ENCODE measurements around the gene LIN28A.

LIN28A gene

GRCh38 chr1:26408604-26409003 lies 2.0 kb upstream of the LIN28A start:
- DNase-seq (ENCODE audit: extremely low spot score), result peak; percentile 73
- ChIA-PET POLR2A (interaction anchor here (0.6 to 1.3 kb wide), 2 partner anchors 23 to 68 kb away, joined by 4 read pairs; partner anchors contain the start of gene DHDDS), CTCF (interaction anchor here (1.2 kb wide), 1 partner anchor 9 kb away, joined by 6 read pairs; no protein-coding TSS in a partner anchor)
- TF ChIP-seq L3MBTL2 (conservative IDR thresholded peaks at IDR 0.05), result no peak
- TF ChIP-seq FOXM1 (IDR thresholded peaks at IDR 0.05; ENCODE audit: borderline replicate concordance), result no peak

DNA sequence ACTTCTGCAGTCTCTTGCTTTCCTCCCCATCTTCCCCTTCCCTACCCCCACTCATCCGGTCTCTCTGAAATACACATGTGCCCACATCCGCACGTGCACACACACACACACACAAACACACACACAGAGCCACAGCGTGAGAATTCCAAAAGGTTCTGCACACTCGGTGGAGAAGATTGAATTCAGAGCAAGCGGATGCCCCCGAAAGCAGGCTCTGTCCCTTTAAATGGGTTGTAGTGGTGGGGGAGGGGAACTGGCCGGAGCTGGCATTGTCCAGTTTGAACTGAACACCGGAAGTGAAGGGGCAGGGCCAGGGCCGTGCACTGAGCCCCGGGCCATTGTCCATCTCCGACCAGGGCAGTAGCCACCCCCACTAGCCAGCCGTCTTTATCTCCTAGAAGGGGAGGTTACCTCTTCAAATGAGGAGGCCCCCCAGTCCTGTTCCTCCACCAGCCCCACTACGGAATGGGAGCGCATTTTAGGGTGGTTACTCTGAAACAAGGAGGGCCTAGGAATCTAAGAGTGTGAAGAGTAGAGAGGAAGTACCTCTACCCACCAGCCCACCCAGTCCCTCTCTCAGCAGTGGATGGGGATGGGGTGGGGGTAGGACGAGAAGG lies 1.3 kb upstream of the LIN28A start:
- POLR2A ChIA-PET, result interaction anchor here (0.9 to 1.3 kb wide), 2 partner anchors 23 to 130 kb away, joined by 3 to 4 read pairs; partner anchors contain the start of gene DHDDS
- DNase-seq (ENCODE audit: extremely low spot score), result no peak
- TF ChIP-seq PKNOX1 (IDR thresholded peaks at IDR 0.05) (no peak), NFRKB (IDR thresholded peaks at IDR 0.05) (no peak), BHLHE40 (IDR thresholded peaks at IDR 0.05; ENCODE audit: borderline replicate concordance) (no peak), HDGF (IDR thresholded peaks at IDR 0.05; ENCODE audit: borderline replicate concordance) (no peak), ELF4 (IDR thresholded peaks at IDR 0.05) (no peak), FOXM1 (IDR thresholded peaks at IDR 0.05; ENCODE audit: borderline replicate concordance) (no peak), LEF1 (IDR thresholded peaks at IDR 0.05; ENCODE audit: borderline replicate concordance) (no peak), SP1 (IDR thresholded peaks at IDR 0.05) (no peak), TARDBP (IDR thresholded peaks at IDR 0.05) (no peak), ARNT (IDR thresholded peaks at IDR 0.05) (no peak), CTBP1 (IDR thresholded peaks at IDR 0.05; ENCODE audit: borderline replicate concordance) (no peak), FOXK2 (IDR thresholded peaks at IDR 0.05) (no peak), SUZ12 (IDR thresholded peaks at IDR 0.05) (no peak)
- CTCF ChIA-PET, result no interaction called here

GRCh38 chr1:26411624-26412074 lies 1.0 kb downstream of the LIN28A start:
- DNase-seq (ENCODE audit: extremely low spot score), result no peak
- no peak for TF ChIP-seq FOXM1 (IDR thresholded peaks at IDR 0.05; ENCODE audit: borderline replicate concordance)
- no peak for TF ChIP-seq SP1 (IDR thresholded peaks at IDR 0.05)
- no peak for TF ChIP-seq FOXA1 (IDR thresholded peaks at IDR 0.05)
- TF ChIP-seq CTBP1 (IDR thresholded peaks at IDR 0.05; ENCODE audit: borderline replicate concordance), result no peak
- no peak for TF ChIP-seq ARNT (IDR thresholded peaks at IDR 0.05)
- no peak for TF ChIP-seq BHLHE40 (IDR thresholded peaks at IDR 0.05; ENCODE audit: borderline replicate concordance)
- ChIA-PET CTCF (no interaction called here), POLR2A (no interaction called here)

DNA sequence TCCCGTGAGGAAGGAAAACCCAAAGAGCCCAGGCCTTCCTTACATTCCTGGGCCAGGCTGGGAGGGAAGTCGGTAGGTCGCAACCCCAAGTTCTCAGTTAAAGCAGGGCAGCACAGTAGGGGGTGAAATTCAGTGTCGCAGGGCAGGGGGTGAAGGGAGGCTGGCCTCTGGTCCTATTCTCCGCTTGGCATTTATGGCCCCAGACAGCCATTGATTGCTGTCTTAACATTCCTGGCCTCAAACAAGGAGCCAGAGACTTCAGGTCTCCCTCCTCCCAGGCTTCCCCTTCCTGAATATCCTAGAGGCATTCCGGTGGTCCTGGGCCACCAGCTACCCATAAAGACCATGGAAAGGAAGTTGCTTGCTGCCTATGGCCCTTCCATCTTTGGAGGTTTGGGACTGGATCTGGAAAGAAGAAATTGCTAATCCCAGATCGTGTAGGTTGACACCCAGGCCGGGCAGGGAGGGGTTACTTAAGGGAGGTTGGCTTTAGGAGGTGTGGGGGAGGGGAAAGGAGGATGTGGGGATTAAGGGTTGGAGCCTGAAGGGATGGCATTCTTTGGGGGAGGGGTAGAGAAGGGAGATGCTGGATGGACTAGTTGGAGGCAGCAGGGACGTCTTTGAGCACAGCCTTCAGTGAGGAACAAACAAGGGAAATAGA lies 1.7 kb downstream of the LIN28A start:
- no peak for TF ChIP-seq SUZ12 (IDR thresholded peaks at IDR 0.05)
- TF ChIP-seq ARNT (IDR thresholded peaks at IDR 0.05), result no peak
- TF ChIP-seq ZNF384 (IDR thresholded peaks at IDR 0.05), result no peak
- TF ChIP-seq BHLHE40 (IDR thresholded peaks at IDR 0.05; ENCODE audit: borderline replicate concordance), result no peak
- no peak for TF ChIP-seq FOXM1 (IDR thresholded peaks at IDR 0.05; ENCODE audit: borderline replicate concordance)
- TF ChIP-seq LEF1 (IDR thresholded peaks at IDR 0.05; ENCODE audit: borderline replicate concordance), result no peak
- TF ChIP-seq ELF4 (IDR thresholded peaks at IDR 0.05), result no peak
- no peak for TF ChIP-seq CTBP1 (IDR thresholded peaks at IDR 0.05; ENCODE audit: borderline replicate concordance)
- TF ChIP-seq PKNOX1 (IDR thresholded peaks at IDR 0.05), result no peak
- TF ChIP-seq TARDBP (IDR thresholded peaks at IDR 0.05), result no peak
- no peak for TF ChIP-seq L3MBTL2 (conservative IDR thresholded peaks at IDR 0.05)
- no peak for TF ChIP-seq NFRKB (IDR thresholded peaks at IDR 0.05)
- no peak for TF ChIP-seq SP1 (IDR thresholded peaks at IDR 0.05)
- no peak for TF ChIP-seq FOXA1 (IDR thresholded peaks at IDR 0.05)
- no peak for TF ChIP-seq FOXK2 (IDR thresholded peaks at IDR 0.05)
- no peak for TF ChIP-seq HDGF (IDR thresholded peaks at IDR 0.05; ENCODE audit: borderline replicate concordance)
- no peak for DNase-seq (ENCODE audit: extremely low spot score)
- ChIA-PET POLR2A (no interaction called here), CTCF (interaction anchor here (1.4 kb wide), 1 partner anchor 127 kb away, joined by 3 read pairs; no protein-coding TSS in a partner anchor)

DNA sequence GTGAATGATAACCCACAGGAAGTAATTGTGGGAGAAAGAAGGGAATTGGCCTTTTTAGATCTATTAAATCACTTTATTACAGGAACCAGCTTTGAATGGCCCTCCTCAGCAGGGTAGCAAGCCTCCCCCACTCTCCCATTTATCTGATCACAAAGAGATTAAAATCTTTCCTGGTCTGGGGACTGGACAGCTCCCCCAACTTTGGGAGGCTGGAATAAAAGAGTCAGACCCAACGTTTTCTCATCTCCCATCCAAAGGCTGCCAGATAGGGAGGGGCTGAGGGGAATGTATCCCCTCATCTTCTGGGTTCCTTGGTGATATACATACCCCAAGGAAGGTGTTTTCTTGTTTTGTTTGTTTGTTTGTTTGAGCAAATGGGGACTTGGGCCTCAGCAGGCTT lies 2.4 kb downstream of the LIN28A start:
- POLR2A ChIA-PET, result no interaction called here
- DNase-seq (ENCODE audit: extremely low spot score), result no peak
- TF ChIP-seq NFRKB (IDR thresholded peaks at IDR 0.05), result no peak
- TF ChIP-seq SUZ12 (IDR thresholded peaks at IDR 0.05), result no peak
- no peak for TF ChIP-seq L3MBTL2 (conservative IDR thresholded peaks at IDR 0.05)
- no peak for TF ChIP-seq BHLHE40 (IDR thresholded peaks at IDR 0.05; ENCODE audit: borderline replicate concordance)
- no peak for TF ChIP-seq HDGF (IDR thresholded peaks at IDR 0.05; ENCODE audit: borderline replicate concordance)
- CTCF ChIA-PET, result interaction anchor here (0.6 to 1.4 kb wide), 2 partner anchors 127 to 398 kb away, joined by 3 read pairs; no protein-coding TSS in a partner anchor

DNA sequence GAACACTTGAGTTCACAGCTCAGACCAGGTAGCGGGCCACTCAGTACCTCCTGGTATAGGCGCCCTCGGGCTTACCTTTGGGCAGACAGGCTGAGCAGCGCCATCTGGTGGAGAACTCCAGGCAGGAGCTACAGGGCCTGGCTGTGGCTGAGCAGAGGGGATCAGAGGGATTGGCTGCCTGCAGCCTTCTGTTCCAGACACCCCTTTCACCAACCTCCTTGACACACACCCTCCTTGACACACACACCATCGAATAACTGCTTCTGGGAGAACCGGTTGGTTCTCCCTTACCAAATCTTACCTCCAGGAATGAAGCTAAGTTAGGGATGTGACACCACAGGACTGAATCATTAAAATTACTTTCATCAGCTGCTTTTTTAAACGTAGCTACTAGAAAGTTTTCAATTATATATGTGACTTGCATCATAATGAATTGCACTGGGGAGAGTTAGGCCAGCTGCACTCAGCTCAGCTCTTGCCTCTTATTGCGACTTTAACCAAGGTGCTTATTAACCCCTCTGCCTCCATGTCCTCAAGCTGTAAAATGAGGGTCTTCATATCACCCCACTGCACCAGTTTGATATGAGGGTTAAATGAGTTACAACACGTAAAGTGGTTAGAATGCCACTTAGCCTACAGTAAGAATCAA lies 6.6 kb downstream of the LIN28A start:
- TF ChIP-seq FOXK2 (IDR thresholded peaks at IDR 0.05) (no peak), BHLHE40 (IDR thresholded peaks at IDR 0.05; ENCODE audit: borderline replicate concordance) (no peak), TARDBP (IDR thresholded peaks at IDR 0.05) (no peak), ZNF384 (IDR thresholded peaks at IDR 0.05) (no peak), FOXA1 (IDR thresholded peaks at IDR 0.05) (no peak), SP1 (IDR thresholded peaks at IDR 0.05) (no peak), CTBP1 (IDR thresholded peaks at IDR 0.05; ENCODE audit: borderline replicate concordance) (no peak), NFRKB (IDR thresholded peaks at IDR 0.05) (no peak), FOXM1 (IDR thresholded peaks at IDR 0.05; ENCODE audit: borderline replicate concordance) (no peak), L3MBTL2 (conservative IDR thresholded peaks at IDR 0.05) (no peak), ARNT (IDR thresholded peaks at IDR 0.05) (no peak), LEF1 (IDR thresholded peaks at IDR 0.05; ENCODE audit: borderline replicate concordance) (no peak), PKNOX1 (IDR thresholded peaks at IDR 0.05) (no peak), HDGF (IDR thresholded peaks at IDR 0.05; ENCODE audit: borderline replicate concordance) (no peak)
- CTCF ChIA-PET, result interaction anchor here (0.5 to 2.0 kb wide), 26 partner anchors 9 to 367 kb away, joined by 3 to 27 read pairs (median 4); partner anchors contain the start of genes DHDDS and SH3BGRL3
- peak; percentile 80 for DNase-seq (ENCODE audit: extremely low spot score)
- POLR2A ChIA-PET, result interaction anchor here (2.0 kb wide), 1 partner anchor 15 kb away, joined by 9 read pairs; the partner anchor contains the start of gene DHDDS
